ENCODE data around the gene LYL1.

The LYL1 gene

DNA sequence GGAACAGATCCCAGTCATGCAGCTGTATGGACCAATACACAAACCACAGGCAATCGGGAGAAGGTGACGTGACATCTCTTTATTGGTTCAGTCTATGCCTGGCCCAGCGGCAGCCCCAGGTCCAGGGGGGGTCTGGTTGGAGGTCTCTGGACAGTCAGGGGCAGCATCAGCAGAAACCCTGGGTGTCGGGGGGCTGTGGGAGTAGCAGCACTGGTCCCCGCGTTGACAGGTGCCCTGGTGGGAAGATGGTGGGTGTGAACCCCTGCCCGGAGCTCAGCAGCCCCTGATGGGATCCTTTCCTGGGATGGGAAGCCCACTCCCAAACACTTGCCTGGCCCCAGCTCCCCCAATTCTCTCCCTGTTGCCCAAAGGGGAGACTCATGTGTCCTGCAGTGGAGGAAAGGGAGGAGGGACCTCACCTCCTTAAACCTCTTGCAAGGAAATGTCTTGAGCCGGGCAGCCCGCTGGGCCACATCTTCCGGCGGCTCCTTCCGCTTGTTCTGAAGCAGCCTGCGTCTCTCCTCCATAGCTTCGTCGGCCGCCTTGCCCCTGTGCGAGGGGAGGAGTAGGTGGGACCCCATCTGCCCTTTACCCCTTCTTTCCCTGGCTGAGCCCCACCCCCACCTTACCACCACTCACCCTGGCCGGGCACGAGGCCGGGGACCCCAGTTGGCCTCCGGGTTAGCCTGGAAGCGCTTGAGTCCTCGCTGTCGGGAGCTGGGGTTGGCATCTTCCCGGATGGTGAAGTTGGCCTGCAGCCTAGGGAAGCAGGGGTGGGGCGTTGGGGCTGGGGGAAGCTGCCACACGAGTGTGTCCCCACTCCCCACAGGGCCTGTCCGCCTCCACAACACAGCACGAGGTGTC lies 2.4 kb upstream of the LYL1 start:
- DNase-seq (ENCODE audit: low read depth in 2 of 2), result no peak

DNA sequence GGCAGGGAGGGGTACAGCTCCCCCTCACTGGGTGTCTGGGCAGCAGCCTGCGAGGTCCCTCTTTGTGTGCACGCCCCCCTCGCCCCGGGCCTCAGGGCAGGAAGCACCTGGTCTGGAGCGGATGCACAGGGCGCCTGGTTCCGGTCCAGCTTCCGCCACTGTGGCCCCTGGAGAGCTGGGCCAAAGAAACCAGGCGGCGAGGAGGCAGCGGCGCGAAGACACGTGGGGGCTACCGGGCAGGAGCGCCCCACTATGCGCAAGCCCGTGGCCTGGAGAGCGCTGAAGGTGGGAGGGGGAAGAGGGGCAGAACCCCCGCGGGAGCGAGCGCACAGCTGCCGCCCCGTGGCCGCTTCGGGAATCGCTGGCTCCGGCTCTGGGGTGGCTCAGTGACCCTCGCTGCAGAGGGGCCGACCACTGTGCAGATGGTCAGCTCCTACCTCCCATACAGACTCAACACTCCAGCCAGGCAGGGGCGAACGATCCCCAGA lies 1.7 kb upstream of the LYL1 start:
- no peak for DNase-seq (ENCODE audit: low read depth in 2 of 2)

DNA sequence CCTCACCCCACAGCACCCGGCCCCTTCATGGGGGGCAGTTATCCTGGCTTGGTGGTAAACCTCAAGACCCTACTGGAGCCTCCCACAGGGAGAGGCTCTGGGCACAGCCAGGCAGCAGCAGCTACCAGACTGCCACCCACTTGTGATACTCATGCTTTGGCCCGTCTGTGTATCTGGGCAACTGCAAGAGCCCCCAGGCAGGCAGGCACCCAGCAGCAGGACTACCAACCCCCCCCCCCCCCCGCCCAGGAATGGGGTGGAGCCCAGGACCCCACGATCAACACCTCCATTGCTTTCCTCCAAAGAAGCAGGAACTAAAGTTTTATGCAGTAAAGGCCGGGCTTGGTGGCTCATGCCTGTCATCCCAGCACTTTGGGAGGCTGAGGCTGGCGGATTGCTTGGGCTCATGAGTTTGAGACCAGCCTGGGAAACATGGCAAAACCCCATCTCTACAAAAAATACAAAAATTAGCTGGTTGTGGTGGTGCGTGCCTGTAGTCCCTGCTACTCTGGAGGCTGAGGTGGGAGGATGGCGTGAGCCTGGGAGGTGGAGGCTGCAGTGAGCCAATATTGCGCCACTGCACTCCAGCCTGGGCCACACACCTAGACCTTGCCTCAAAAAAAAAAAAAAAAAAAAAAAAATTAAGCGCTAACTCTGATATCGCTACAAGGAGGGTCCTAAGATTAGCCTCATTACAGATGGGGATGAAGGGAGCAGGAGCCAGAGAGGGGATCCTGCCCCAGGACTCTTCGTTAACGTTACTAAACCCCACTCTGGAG lies 1.1 kb upstream of the LYL1 start:
- DNase-seq (ENCODE audit: low read depth in 2 of 2), result no peak

DNA sequence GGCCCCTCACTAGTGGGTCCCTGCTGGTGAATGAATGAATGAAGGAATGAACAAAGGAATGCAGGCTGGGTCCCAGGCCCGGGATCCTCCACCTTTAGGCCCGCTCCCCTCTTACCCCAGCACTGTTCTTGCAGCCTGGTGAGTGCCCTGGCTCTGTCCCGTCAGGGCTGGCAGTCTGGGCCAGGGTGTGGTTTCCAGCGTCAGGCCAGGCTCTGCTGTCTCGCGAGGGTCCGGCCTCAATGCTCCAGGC lies 317 bp downstream of the LYL1 start:
- no peak for DNase-seq (ENCODE audit: low read depth in 2 of 2)

DNA sequence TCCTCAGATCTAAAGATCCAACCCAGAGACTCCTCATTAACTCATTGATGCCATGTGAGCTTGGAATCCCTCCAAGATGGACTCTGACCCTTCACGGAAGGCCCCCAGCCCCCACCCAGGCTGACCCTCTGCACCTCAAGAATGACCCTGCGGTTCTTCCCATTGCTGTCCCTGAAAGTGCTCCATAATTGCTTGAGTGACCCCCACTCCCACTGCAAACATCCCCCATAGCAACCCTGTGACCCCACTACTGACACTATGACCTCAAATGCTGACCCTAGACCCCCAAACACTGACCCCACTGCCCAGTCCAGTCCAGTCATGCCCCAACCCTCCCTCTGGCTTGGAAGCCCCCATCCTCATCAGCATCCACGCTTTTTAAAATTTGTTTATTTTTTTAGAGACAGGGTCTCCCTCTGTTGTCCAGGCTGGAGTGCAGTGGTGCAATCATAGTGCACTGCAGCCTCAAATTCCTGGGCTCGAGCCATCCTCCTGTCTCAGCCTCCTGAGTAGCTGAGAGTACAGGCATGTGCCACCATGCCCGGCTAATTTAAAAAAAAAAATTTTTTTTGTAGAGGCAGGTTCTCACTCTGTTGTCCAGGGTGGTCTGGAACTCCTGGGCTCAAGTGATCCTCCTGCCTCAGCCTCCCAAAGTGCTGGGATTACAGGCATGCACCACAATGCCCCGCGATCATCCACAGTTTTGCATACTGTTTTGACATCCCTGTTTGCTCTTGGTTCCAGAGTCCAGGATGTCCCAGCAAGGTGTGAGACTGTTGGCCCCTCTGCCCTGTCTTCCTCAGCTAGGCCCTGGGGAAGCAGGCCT lies 855 bp downstream of the LYL1 start:
- DNase-seq (ENCODE audit: low read depth in 2 of 2), result no peak

DNA sequence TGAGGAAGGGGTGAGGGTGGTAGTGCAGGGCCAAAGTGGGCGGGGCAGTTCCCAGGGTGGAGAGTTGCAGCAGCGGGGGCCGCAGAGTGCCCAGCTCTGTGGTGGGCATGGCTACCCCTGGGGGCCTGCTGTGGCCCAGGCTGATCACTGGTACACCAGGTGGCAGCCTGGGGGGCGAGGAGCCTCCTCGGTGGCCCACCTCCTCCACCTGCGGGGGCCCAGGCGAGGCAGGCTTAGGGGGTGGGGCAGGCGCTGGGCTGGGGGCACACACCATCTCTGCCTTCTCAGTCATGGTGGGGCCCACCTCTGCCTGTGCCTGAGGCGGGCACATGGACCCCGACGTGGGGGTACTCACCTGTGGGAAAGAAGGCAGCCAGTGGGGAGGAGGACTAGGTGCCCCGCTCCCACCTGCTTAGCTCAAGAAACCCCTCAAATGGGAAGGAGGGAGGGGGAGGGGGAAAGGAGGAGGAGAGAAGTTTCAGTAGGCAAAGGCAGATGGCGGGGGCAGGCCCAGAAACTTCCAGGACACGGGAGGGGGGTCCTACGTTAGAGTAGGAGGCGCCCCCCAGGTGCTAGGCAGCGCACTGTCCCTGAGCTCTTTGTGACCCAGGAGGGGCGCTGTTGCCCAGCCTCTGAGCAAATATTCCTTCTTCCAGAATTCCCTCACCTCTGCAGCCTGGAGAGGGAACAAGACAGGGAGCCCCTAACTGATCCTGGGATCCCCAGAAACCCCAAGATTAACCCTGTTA lies 1.6 kb downstream of the LYL1 start:
- DNase-seq (ENCODE audit: low read depth in 2 of 2), result no peak

DNA sequence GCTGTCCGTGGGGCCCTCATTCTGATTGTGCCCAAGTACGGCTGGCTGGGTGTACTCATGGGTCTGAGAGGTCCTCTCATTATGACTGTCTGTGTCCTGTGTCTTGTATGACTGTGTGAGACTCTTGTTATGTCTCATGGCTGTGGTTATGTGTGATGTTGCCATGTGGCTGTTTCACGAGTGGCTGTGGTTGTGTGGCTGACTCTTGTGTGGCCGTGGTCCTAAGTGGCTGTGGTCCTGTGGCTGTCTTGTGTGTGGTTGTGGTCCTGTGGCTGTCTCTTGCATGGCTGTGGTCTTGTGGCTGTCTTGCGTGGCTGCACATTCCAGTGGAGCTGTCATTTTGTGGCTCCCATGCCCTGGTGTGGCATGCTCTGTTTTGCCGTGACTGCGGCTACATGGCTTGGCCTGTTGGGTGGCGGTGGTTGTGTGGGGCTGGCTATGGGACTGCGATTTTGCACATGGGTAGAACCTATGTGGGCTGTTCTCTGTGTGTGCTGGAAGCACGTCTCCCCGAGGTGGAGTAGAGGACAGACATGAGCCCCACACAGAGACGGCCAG lies 2.5 kb downstream of the LYL1 start:
- DNase-seq (ENCODE audit: low read depth in 2 of 2), result no peak

DNA sequence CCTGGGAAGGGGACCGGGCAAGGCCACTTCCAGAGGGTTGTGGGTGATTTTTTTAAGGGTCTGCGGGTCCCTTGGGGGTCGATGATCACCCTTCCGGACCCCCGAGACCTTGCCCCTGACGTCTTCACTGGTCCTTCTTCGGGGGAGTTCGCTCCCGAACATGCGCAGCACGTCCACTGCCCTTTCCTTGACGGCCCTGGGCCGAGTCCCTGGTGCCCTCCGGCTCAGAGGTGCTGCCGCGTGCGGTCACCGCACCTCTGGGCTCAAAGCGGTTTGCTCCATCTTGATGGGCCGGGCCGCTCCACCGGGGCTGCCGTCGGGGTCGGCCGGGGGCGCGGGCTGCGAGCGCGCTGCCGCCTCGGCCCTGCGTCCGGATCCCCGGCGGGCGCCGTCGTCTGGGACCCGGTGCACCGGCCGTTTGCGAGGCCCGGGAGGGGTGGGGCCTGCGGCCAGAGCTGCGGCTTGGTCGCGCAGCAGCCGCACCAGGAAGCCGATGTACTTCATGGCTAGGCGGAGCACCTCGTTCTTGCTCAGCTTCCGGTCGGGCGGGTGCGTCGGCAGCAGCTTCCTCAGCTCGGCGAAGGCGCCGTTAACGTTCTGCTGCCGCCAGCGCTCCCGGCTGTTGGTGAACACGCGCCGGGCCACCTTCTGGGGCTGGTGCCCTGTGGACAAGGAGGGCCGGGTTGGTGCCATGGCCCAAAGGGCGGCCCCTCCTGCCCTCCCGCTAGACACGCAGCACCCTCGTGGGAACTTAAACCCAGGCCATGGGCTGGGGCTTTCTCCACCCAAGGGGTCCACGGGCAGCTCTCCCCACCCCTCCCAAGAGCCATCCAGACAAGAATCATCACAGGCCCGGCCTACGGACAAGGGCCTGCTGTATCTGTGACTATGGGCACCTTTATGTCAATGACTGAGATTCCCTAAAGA lies 3.3 kb downstream of the LYL1 start:
- no peak for DNase-seq (ENCODE audit: low read depth in 2 of 2)

DNA sequence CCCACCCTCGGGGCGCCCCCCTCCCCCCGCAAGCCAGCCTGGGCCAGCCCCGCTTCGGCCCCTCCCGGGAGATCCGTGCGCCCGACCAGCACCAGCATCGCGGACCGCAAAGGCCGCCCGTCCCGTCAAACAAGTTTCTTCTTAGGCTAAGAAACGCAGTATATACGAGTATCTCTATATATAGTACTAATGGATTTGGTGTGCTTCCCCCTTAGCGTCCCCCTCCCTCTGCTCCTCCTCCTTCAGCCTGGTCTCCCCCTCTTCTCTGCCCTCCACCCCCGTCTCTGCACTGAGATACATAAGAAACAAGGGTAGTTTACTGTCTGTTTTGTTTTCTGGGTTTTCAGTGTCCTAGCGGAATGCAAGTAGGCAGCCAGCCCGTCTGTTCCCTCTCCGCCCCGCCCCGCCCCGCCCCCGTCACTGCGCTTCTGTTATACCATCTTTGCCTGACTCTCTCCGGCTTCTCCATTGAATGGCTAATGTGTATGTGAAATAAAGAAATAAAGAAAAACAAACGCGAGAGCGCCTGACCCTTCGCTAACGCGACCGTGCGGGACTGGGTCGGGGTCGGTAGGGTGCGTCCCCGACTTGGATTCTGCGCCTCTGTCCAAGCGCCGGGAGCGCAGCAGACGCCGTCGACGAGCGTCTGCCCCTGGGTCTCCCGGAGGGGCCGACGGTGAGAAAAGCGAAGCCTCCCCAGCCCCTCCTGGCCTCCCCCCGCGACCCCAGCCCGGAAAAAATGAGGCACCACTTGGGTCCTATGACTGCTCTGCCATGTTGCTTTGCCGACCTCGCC lies 4.2 kb downstream of the LYL1 start:
- DNase-seq (ENCODE audit: low read depth in 2 of 2), result no peak

DNA sequence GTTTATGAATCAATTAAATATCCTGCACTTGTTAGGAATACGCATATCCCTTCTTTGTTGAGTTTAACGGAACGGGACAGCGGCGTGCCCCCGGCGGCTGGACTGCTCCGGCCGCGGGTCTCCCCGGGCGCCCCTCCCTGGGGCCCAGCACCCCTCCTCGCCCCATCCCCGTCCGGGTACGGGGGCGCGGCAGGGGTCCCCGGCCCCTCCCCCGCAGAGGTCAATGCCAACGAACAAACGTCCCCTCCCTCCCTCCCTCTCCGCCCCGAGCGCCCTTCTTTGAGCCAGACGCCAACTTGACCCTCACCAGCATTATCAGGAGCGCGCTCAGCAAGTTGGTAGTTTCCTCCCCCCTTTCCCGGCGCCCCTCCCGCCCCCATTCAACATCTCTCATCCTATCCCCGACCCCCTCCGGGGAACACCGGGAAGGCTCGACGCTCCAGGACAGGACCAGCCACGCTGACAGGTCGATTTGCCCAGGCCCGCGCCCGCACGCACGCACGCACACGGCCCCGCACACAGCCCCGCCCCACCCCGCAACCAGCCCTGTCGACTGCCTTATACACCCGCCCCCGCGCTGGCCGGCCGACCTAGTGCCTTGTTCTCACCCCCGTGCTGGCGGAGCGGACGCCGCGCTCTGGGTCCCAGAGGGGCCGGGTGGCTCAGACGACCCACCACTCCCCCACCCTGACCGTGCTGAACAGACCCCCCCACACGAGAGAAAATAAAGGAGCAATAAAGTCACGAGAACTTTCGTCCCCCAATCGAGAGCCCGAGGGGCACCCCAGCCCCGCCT lies 5.0 kb downstream of the LYL1 start:
- no peak for DNase-seq (ENCODE audit: low read depth in 2 of 2)

DNA sequence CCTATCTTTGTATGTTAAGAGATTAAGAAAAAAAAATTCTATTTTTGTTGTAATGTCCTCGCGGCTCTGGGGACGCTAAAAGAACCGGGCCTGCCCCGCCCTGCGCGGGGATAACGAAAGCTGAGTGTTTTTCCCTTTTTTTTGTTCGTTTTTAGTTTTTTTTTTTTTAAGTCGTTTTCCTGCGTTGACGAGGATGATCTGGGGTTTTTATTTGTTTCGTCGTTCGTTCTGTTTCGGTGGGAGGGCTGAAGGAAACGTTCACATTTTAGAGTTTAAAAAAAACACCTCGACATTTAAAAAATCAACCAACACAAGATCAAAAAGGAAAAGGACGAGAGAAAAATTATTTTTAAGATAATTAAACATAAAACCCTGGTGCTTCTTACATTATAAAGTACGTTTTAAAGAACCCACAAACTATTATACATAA lies 5.6 kb downstream of the LYL1 start:
- DNase-seq (ENCODE audit: low read depth in 2 of 2), result no peak

DNA sequence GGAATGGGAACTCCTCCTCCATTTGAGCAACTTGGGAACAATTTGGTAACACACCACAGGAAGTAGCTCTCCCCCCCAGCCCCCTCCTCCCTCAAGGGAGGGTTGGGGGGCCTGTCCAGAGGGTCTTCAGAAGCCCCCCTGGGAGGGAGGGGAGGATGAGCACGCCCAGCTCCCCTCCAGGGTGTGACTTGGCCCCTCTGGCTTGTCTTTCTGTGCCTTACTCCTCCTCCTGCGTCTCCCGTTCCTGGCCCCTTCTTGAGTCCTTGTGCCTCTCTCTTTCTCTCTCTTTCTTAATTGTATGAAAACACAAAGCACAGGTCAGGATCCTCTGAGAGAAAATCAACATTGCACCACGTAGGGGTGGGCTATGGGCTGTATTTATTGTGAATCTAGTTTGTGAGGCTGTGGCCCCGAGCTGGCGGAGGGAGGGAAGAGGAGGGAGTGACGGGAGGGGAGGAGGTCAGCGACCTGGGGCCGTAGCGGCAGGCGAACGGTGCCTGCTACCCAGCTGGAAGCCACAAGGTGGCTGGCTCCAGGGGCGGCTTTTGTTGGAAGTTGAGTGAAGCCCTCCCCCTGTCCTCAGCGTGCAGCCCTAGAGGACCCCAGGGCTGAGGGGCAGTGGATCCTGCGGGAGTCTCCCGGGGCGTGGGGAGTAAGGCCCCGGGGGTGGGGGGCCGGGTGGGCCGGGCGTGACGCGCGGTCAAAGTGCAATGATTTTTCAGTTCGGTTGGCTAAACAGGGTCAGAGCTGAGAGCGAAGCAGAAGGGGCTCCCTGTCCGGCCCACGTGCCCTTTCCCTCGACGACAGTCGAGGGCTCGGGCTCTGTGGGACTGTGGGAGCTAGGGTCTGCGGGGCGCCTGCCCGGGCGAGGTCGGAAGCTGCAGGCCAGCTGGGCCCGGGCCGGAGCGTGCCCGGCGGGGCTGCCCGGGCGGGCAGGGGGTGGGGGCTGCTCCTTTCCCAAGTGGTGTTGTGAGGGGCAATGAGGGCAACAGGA lies 6.4 kb downstream of the LYL1 start:
- no peak for DNase-seq (ENCODE audit: low read depth in 2 of 2)

DNA sequence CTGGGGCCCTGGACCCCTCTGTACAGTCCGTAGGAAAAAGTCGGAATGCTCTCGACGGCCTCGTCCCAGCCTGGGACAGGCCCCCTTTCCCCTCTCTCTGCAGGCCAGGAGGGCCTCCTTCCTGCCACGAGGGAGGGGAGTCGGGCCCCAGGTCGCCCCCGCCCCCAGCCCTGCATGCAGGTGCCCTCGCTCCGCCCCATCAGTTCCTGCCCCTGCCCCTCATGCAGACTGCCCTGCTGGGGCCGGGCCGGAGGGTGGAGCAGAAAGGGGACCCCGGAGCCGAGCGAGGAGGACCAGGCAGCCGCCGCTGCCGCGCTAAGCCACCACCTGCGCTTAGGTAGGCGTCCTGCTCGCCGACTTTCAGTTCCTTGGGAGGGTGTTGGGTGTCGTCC lies 7.3 kb downstream of the LYL1 start:
- DNase-seq (ENCODE audit: low read depth in 2 of 2), result no peak

DNA sequence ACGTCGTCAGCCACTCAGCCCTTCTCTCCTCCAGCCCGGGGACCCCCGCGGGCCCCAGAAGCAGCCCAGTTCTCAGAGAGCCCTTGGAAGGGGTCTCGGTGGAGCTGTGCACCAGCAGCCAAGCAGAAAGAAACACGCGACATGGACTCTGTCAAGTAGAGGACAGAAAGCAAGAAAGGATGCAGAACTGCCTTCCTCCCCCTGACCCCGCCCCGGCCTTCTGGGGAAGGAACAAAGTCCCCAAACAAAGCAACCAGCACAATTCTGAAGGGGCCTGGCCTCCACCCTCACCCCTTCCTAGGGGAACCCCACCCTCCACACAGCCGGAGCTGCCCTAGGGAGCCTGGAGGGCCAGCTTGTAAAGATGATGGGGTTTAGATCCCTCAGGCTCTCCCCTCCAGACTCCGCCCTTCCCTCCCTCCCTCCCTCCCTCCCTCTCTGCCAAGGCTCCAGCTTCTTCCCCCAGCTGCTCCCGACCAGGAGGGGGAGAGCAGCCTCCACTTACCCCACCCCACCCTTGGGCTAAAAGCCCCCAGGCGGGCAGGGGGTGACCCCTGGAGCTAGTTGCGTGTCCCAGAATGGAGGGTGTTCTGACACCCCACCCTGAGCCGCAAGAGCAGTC lies 7.8 kb downstream of the LYL1 start:
- no peak for DNase-seq (ENCODE audit: low read depth in 2 of 2)

DNA sequence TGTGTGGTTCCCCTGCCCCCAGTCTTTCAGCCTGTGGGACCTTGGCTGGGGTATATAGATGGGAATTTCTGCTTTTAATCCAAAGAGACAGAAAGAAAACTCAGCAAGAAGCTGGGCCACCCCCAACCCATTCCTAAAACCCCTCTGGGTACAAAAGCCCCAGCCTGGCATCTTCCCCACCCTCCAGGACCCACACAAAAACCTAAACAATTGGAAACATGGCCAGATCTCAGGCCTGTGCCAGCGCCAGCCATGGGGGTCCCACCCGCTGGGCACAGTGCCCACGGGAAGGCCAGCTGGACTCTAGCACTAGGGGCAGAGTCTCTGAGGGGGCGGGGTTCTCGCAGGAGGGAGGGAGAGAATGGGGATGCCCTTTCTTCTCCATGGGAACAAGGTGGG lies 8.6 kb downstream of the LYL1 start:
- DNase-seq (ENCODE audit: low read depth in 2 of 2), result no peak

DNA sequence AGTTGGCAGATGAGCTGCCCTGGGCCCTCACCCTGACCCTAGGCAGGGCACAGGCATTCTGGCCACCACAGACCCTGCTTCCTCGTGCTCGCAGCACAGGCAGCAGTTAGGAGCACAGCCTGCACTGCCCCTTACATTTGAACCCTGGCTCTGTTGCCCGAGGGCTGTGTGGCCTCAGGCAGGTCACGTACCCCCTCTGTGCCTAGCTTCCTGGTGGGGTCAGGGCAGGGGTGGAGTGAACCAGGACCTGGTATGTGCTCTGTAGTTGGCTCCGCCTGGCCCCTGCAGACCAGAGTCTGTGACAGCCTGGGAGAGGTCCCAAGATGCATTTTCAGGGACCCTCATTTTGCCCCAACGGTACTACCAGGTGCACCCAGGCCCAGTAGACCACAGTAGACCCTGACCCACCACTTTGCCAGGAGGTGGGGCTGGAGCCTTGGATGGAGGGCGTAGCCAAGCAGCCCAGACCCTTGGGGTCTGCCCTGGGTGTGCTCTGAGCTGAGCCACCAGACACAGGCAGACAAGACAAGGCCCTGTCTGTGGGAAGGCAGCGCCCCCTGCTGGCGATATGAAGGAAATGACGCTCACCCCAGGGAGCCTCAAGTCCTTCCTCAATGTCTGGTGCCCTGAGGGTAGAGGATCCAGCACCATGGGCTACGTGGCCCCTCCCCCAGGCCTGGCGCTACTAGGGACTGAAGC lies 9.1 kb downstream of the LYL1 start:
- peak; percentile 43 to 60 for DNase-seq (ENCODE audit: low read depth in 2 of 2)
